GM23248 (cell line): ENCODE data around the gene YIPF6.

Source experiments
- EZH2 ChIP-seq: fragments of 200-600 bp; sonication (generic); IDR thresholded peaks from 2 replicates; pipeline ENCODE4 v1.6.1; 2018; ENCODE audit warnings: antibody characterized with exemption, mild to moderate bottlenecking; ENCODE audit not compliant: insufficient read depth, poor library complexity, severe bottlenecking
- EZH2phosphoT487 ChIP-seq: fragments of 200-600 bp; sonication (generic); IDR thresholded peaks from 2 replicates; pipeline ENCODE4 v1.6.1; 2018; ENCODE audit warnings: antibody characterized with exemption, moderate library complexity, mild to moderate bottlenecking, low read depth; ENCODE audit not compliant: insufficient read depth

GRCh38 chrX:68571292-68571609 lies 72.4 kb downstream of the YIPF6 start:
- no peak for TF ChIP-seq EZH2phosphoT487
- no peak for TF ChIP-seq EZH2
